Measurements from ENCODE around the gene NNAT.
"Not testable (repeated sequence)": the region's sequence is repeated elsewhere in the genome, so short reads cannot be mapped to it uniquely, and the experiment has no call there.

The NNAT gene

DNA sequence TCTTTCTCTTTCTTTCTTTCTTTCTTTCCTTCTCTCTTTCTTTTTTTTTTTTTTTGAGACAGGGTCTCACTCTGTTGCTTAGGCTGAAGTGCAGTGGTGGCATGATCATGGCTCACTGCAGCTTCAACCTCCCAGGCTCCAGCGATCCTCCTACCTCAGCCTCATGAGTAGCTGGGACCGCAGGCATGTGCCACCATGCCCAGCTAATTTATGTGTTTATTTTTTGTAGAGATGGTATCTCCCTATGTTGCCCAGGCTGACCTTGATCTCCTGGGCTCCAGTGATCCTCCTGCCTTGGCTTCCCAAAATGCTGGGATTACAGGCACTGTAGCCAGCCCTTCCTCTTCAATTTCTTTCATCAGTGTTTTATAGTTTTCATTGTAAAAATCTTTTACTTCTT is 30.6 kb downstream of the NNAT start:
- H2BK5ac ChIP-seq (ENCODE audit: low read depth, low read length, poor library complexity); H3K18ac ChIP-seq (ENCODE audit: low read length); H3K23ac ChIP-seq (ENCODE audit: low read length); H2AK5ac ChIP-seq (ENCODE audit: low read length); H3K14ac ChIP-seq (ENCODE audit: low read length); H4K91ac ChIP-seq (ENCODE audit: low read depth, low read length); H3K79me1 ChIP-seq (ENCODE audit: low read length); DNase-seq; H3K36me3 ChIP-seq (ENCODE audit: control insufficient read depth in 1 of 2, insufficient read depth in 2 of 2, low read length in 2 of 2); H3K79me2 ChIP-seq (ENCODE audit: control insufficient read depth, insufficient read depth, low read length, poor library complexity); H4K8ac ChIP-seq (ENCODE audit: low read depth, low read length); H3K9me3 ChIP-seq (ENCODE audit: insufficient read depth, low read depth, low read length); H3K4me1 ChIP-seq (ENCODE audit: control insufficient read depth in 1 of 2, insufficient read depth in 2 of 2, low read length in 2 of 2); H3K27ac ChIP-seq (ENCODE audit: low read depth, low read length); H3K4me2 ChIP-seq (ENCODE audit: low read length); H3K4me3 ChIP-seq (ENCODE audit: low read depth, low read length); H2BK12ac ChIP-seq (ENCODE audit: low read length); H3K27me3 ChIP-seq (ENCODE audit: insufficient read depth, low read length); H2BK120ac ChIP-seq (ENCODE audit: insufficient read depth, low read length, poor library complexity); H3K4ac ChIP-seq (ENCODE audit: low read depth, low read length); H2AFZ ChIP-seq (ENCODE audit: insufficient read depth, low read length, poor library complexity); H4K12ac ChIP-seq (ENCODE audit: low read depth, low read length); H3K9ac ChIP-seq (ENCODE audit: low read length): not testable (repeated sequence)
- WGBS (ENCODE audit: extremely low coverage, insufficient coverage, insufficient read length) = no CpG with 5 or more reads among the region's 2 CpGs

DNA sequence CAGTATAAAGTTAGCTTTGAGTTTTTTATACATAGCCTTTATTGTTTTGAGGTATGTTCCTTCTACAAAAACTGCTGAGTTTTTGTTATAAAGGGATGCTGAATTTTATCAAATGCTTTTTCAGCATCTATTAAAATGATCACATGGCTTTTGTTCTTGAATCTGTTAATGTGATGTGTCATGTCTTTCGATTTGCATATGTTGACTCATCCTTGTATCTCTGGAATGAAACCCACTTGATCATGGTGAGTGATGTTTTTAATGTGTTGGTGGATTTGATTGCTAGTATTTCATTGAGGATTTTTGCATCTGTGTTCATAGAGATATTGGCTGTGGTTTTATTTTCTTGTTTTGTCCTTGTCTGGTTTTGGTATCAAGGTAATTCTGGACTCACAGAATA is 31.4 kb downstream of the NNAT start:
- Histone ChIP-seq H3K14ac (ENCODE audit: low read length) (no peak overlapping the region), H3K9me3 (ENCODE audit: insufficient read depth, low read depth, low read length) (no peaks in the 10 kb centered on the region), H3K23ac (ENCODE audit: low read length) (no peak overlapping the region), H3K9ac (ENCODE audit: low read length) (no peak overlapping the region), H2BK5ac (ENCODE audit: low read depth, low read length, poor library complexity) (no peak overlapping the region), H4K91ac (ENCODE audit: low read depth, low read length) (no peak overlapping the region), H3K27me3 (ENCODE audit: insufficient read depth, low read length) (no peaks in the 10 kb centered on the region), H4K12ac (ENCODE audit: low read depth, low read length) (no peak overlapping the region), H3K4ac (ENCODE audit: low read depth, low read length) (no peak overlapping the region), H3K27ac (ENCODE audit: low read depth, low read length) (no peak overlapping the region), H3K36me3 (ENCODE audit: control insufficient read depth in 1 of 2, insufficient read depth in 2 of 2, low read length in 2 of 2) (no peaks in the 10 kb centered on the region), H2BK120ac (ENCODE audit: insufficient read depth, low read length, poor library complexity) (no peak overlapping the region), H4K8ac (ENCODE audit: low read depth, low read length) (no peak overlapping the region), H3K4me3 (ENCODE audit: low read depth, low read length) (no peak overlapping the region), H2BK12ac (ENCODE audit: low read length) (no peak overlapping the region), H2AK5ac (ENCODE audit: low read length) (no peak overlapping the region), H3K4me2 (ENCODE audit: low read length) (no peak overlapping the region), H3K18ac (ENCODE audit: low read length) (no peak overlapping the region), H3K79me1 (ENCODE audit: low read length) (no peaks in the 10 kb centered on the region), H2AFZ (ENCODE audit: insufficient read depth, low read length, poor library complexity) (no peak overlapping the region), H3K4me1 (ENCODE audit: control insufficient read depth in 1 of 2, insufficient read depth in 2 of 2, low read length in 2 of 2) (no peaks in the 10 kb centered on the region), H3K79me2 (ENCODE audit: control insufficient read depth, insufficient read depth, low read length, poor library complexity) (no peaks in the 10 kb centered on the region)
- no peak for DNase-seq
- WGBS (ENCODE audit: extremely low coverage, insufficient coverage, insufficient read length) = no CpG with 5 or more reads among the region's 1 CpG

DNA sequence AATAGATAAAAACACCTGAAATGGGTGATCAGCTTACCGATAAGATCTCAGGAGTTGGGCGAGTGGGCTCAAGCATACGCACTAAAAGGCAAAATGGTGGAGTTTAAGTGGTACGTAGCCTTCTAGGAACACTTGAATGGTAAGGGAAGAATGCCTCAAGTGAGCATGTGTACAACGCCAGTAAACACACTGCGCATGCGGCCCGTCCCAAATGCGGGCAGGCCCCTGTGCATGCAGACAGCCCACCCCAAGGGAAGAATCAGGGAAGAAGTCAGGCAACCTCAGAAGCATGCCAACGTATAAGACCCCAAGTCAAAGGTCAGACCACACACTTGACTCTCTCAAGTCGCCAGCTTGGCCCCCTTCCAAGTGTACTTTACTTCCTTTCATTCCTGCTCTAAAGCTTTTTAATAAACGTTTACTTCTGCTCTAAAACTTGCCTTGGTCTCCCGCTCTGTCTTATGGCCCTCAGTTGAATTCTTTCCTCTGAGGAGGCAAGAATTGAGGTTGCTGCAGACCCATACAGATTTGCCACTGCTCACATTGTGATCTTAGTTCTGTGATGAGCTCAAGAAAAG is 33.8 kb downstream of the NNAT start:
- peak in 1 of 2 donors; percentile 47 for DNase-seq
- H3K79me2 ChIP-seq (ENCODE audit: control insufficient read depth, insufficient read depth, low read length, poor library complexity); H3K23ac ChIP-seq (ENCODE audit: low read length); H3K9ac ChIP-seq (ENCODE audit: low read length); H3K4ac ChIP-seq (ENCODE audit: low read depth, low read length); H3K4me2 ChIP-seq (ENCODE audit: low read length); H2AK5ac ChIP-seq (ENCODE audit: low read length); H2BK120ac ChIP-seq (ENCODE audit: insufficient read depth, low read length, poor library complexity); H2BK12ac ChIP-seq (ENCODE audit: low read length); H4K12ac ChIP-seq (ENCODE audit: low read depth, low read length); H2AFZ ChIP-seq (ENCODE audit: insufficient read depth, low read length, poor library complexity); H4K91ac ChIP-seq (ENCODE audit: low read depth, low read length); H2BK5ac ChIP-seq (ENCODE audit: low read depth, low read length, poor library complexity); H3K27me3 ChIP-seq (ENCODE audit: insufficient read depth, low read length); H3K14ac ChIP-seq (ENCODE audit: low read length); H3K9me3 ChIP-seq (ENCODE audit: insufficient read depth, low read depth, low read length); H4K8ac ChIP-seq (ENCODE audit: low read depth, low read length); H3K18ac ChIP-seq (ENCODE audit: low read length); H3K27ac ChIP-seq (ENCODE audit: low read depth, low read length); H3K36me3 ChIP-seq (ENCODE audit: control insufficient read depth in 1 of 2, insufficient read depth in 2 of 2, low read length in 2 of 2): not testable (repeated sequence)
- WGBS (ENCODE audit: extremely low coverage, insufficient coverage, insufficient read length) = no CpG with 5 or more reads among the region's 13 CpGs
- Histone ChIP-seq H3K79me1 (ENCODE audit: low read length) (peaks cover 13% of the 10 kb centered on the region), H3K4me1 (ENCODE audit: control insufficient read depth in 1 of 2, insufficient read depth in 2 of 2, low read length in 2 of 2) (peaks cover 7 to 11% of the 10 kb centered on the region in 2 experiments), H3K4me3 (ENCODE audit: low read depth, low read length) (peak overlapping the region; percentile 14)

DNA sequence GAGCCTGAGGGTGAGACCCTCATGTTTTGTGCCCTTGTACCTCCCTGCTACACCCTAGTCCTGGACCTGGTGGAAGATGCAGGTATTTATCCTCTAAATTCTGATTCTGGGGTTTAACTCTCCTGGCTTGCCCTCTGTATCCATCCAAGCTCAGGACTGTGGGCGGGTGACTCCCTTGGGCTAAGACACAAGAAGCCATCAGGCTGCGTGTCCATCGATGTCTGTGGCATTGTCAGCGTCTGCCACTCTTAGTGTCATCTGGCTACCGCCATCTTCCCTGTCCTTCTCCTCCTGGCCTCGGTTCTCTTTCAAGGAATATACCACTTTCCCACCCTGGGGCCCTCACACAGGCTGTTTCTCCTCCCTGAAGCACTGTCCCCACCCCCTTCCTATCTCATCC is 35.5 kb downstream of the NNAT start:
- H2BK5ac ChIP-seq (ENCODE audit: low read depth, low read length, poor library complexity) = no peak overlapping the region
- H4K12ac ChIP-seq (ENCODE audit: low read depth, low read length) = no peak overlapping the region
- H3K79me1 ChIP-seq (ENCODE audit: low read length) = peaks cover 16% of the 10 kb centered on the region
- no peak overlapping the region for H4K8ac ChIP-seq (ENCODE audit: low read depth, low read length)
- H3K36me3 ChIP-seq (ENCODE audit: control insufficient read depth in 1 of 2, insufficient read depth in 2 of 2, low read length in 2 of 2) = no peaks in the 10 kb centered on the region
- no peak overlapping the region for H2AK5ac ChIP-seq (ENCODE audit: low read length)
- no peak overlapping the region for H2BK120ac ChIP-seq (ENCODE audit: insufficient read depth, low read length, poor library complexity)
- H3K4ac ChIP-seq (ENCODE audit: low read depth, low read length) = no peak overlapping the region
- no peak overlapping the region for H3K27ac ChIP-seq (ENCODE audit: low read depth, low read length)
- no peaks in the 10 kb centered on the region for H3K9me3 ChIP-seq (ENCODE audit: insufficient read depth, low read depth, low read length)
- H3K18ac ChIP-seq (ENCODE audit: low read length) = no peak overlapping the region
- H3K4me1 ChIP-seq (ENCODE audit: control insufficient read depth in 1 of 2, insufficient read depth in 2 of 2, low read length in 2 of 2) = peaks cover 9 to 16% of the 10 kb centered on the region in 2 experiments
- no peak overlapping the region for H2AFZ ChIP-seq (ENCODE audit: insufficient read depth, low read length, poor library complexity)
- no peak overlapping the region for H3K4me3 ChIP-seq (ENCODE audit: low read depth, low read length)
- H3K9ac ChIP-seq (ENCODE audit: low read length) = no peak overlapping the region
- peak overlapping the region; percentile 39 for H4K91ac ChIP-seq (ENCODE audit: low read depth, low read length)
- no peak overlapping the region for H3K23ac ChIP-seq (ENCODE audit: low read length)
- peak overlapping the region; percentile 3 for H2BK12ac ChIP-seq (ENCODE audit: low read length)
- no peak for DNase-seq
- no peak overlapping the region for H3K4me2 ChIP-seq (ENCODE audit: low read length)
- WGBS (ENCODE audit: extremely low coverage, insufficient coverage, insufficient read length) = no CpG with 5 or more reads among the region's 6 CpGs
- H3K27me3 ChIP-seq (ENCODE audit: insufficient read depth, low read length) = no peaks in the 10 kb centered on the region
- peaks cover 2% of the 10 kb centered on the region for H3K79me2 ChIP-seq (ENCODE audit: control insufficient read depth, insufficient read depth, low read length, poor library complexity)
- no peak overlapping the region for H3K14ac ChIP-seq (ENCODE audit: low read length)

All from trophoblast cell (in vitro differentiated cells and primary cell).